Measurements from ENCODE around the gene SOX13.

SOX13 gene

GRCh38 chr1:204172404-204173029 is 99.6 kb downstream of the SOX13 start:
- in situ Hi-C loops (cut with MboI; ENCODE audit: low sequenced_read_pairs), result no loop called here

DNA sequence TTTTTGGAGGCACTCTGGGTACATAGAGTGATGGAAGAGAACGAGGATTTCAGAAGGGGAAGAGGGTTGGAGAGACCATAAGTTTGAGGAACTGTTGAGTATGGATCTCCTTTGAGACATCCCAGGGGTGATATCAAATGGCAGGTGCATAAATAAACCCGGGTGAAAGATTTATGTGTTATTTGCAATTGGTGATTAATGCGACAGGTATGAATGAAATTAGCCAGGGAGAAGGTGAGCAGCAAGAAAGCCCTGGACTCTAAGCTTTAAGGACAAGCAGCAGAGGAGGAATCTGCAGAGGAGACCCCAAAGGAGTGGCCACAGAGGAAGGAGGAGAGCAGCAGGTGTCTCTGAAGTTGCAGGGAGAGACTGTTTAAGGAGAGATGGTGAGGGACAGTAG is 102.0 kb downstream of the SOX13 start:
- in situ Hi-C loops (cut with MboI; ENCODE audit: low sequenced_read_pairs), result no loop called here

DNA sequence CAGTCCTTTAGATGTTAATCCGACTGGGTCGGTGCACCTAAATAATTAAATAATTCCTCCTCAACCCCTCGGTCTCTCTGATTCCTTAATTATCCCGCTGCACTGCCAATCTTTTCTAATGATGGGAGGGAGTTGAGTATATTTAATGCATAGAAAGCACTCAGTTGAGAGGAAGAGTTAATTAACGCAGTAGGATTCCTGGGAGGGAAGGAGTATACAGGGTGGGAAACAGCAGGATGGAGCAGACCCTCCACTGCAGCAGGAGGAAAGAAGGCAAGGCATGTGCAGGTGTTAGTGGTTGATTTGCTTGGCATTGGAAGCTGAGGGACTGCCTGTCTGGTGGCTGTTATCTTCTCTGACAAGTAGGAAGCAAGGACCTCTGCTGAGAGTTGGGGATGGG is 103.1 kb downstream of the SOX13 start:
- in situ Hi-C loops (cut with MboI; ENCODE audit: low sequenced_read_pairs), result no loop called here

- in situ Hi-C loops (cut with MboI; ENCODE audit: low sequenced_read_pairs), result no loop called here
Measured at GRCh38 chr1:204177133-204177532, 104.2 kb downstream of the SOX13 start.

Measured in HL-60/S4 (cell line).